Mesenchymal stem cell (in vitro differentiated cells and primary cell): ENCODE results near the gene NPBWR2.
"Not testable (repeated sequence)": the region's sequence is repeated elsewhere in the genome, so short reads cannot be mapped to it uniquely, and the experiment has no call there.

Source experiments
- DNase-seq: peaks from one replicate; pipeline ENCODE4 v3.0.0-alpha.2; 2013
- H2AFZ ChIP-seq: one replicate; pipeline ENCODE4 v1.6.1; 2013; ENCODE audit warnings: low read depth, mild to moderate bottlenecking, control low read depth, inconsistent platforms, low read length, moderate library complexity
- H2AK5ac ChIP-seq: 2 replicates; pipeline ENCODE4 v1.6.1; 2013; ENCODE audit warnings: low read length, moderate library complexity, mild to moderate bottlenecking, inconsistent platforms; ENCODE audit not compliant: severe bottlenecking
- H2BK120ac ChIP-seq: one replicate; pipeline ENCODE4 v1.6.1; 2013; ENCODE audit warnings: low read depth, mild to moderate bottlenecking, inconsistent platforms, low read length, moderate library complexity
- H2BK12ac ChIP-seq, 2 experiments: one replicate each; pipeline ENCODE4 v1.6.1; 2013; ENCODE audit warnings: inconsistent platforms in 2 of 2, low read length in 2 of 2, mild to moderate bottlenecking in 2 of 2, moderate library complexity in 2 of 2, control low read depth in 1 of 2
- H2BK15ac ChIP-seq: one replicate; pipeline ENCODE4 v1.6.1; 2013; ENCODE audit warnings: mild to moderate bottlenecking, low read depth, inconsistent platforms; ENCODE audit not compliant: poor library complexity, severe bottlenecking
- H2BK5ac ChIP-seq: 2 replicates; pipeline ENCODE4 v1.6.1; 2013; ENCODE audit warnings: low read depth, mild to moderate bottlenecking, low read length, control low read depth, inconsistent platforms; ENCODE audit not compliant: poor library complexity, severe bottlenecking
- H3K14ac ChIP-seq, 2 experiments: one replicate each; pipeline ENCODE4 v1.6.1; 2013; ENCODE audit warnings: inconsistent platforms in 2 of 2, low read length in 2 of 2, control low read depth in 1 of 2, mild to moderate bottlenecking in 1 of 2, moderate library complexity in 1 of 2
- H3K18ac ChIP-seq, 2 experiments: one replicate each; pipeline ENCODE4 v1.6.1; 2013; ENCODE audit warnings: inconsistent platforms in 2 of 2, low read length in 2 of 2, control low read depth in 1 of 2, low read depth in 1 of 2, mild to moderate bottlenecking in 1 of 2
- H3K23ac ChIP-seq, 2 experiments: one replicate each; pipeline ENCODE4 v1.6.1; 2013; ENCODE audit warnings: inconsistent platforms in 2 of 2, low read length in 2 of 2, mild to moderate bottlenecking in 2 of 2, moderate library complexity in 2 of 2, control low read depth in 1 of 2
- H3K27ac ChIP-seq: 2 replicates; pipeline ENCODE4 v1.5.1; 2013; ENCODE audit warnings: mild to moderate bottlenecking, moderate library complexity, low read length, control low read depth, inconsistent platforms; ENCODE audit not compliant: poor library complexity, severe bottlenecking
- H3K27me3 ChIP-seq, 2 experiments: 2 replicates each; pipeline versions ENCODE4 v1.6.1 to v1.7.0; 2013; ENCODE audit warnings: low read length in 2 of 2, mild to moderate bottlenecking in 2 of 2, moderate library complexity in 2 of 2, control low read depth in 1 of 2, inconsistent platforms in 1 of 2; ENCODE audit not compliant: control insufficient read depth in 1 of 2, insufficient read depth in 1 of 2
- H3K36me3 ChIP-seq, 2 experiments: 2 replicates each; pipeline versions ENCODE4 v1.6.1 to v1.7.0; 2013; ENCODE audit warnings: low read length in 2 of 2, control low read depth in 1 of 2, inconsistent platforms in 1 of 2, low read depth in 1 of 2, mild to moderate bottlenecking in 1 of 2; ENCODE audit not compliant: insufficient read depth in 2 of 2, control insufficient read depth in 1 of 2
- H3K4ac ChIP-seq, 2 experiments: one replicate each; pipeline ENCODE4 v1.6.1; 2013; ENCODE audit warnings: inconsistent platforms in 2 of 2, low read length in 2 of 2, mild to moderate bottlenecking in 2 of 2, moderate library complexity in 2 of 2, control low read depth in 1 of 2, low read depth in 1 of 2
- H3K4me1 ChIP-seq: 2 replicates; pipeline ENCODE4 v1.6.1; 2013; ENCODE audit warnings: low read depth, low read length, control low read depth; ENCODE audit not compliant: control insufficient read depth, insufficient read depth
- H3K4me2 ChIP-seq: 2 replicates; pipeline ENCODE4 v1.6.1; 2013; ENCODE audit warnings: low read length, mild to moderate bottlenecking, inconsistent platforms; ENCODE audit not compliant: poor library complexity, severe bottlenecking
- H3K4me3 ChIP-seq, 2 experiments: 2 replicates each; pipeline versions ENCODE4 v1.5.1 to v1.7.0; 2013; ENCODE audit warnings: low read length in 2 of 2, mild to moderate bottlenecking in 2 of 2, control low read depth in 1 of 2, low read depth in 1 of 2; ENCODE audit not compliant: insufficient read depth in 1 of 2
- H3K79me1 ChIP-seq: replicated peaks from 2 replicates; pipeline ENCODE4 v1.6.1; 2013; ENCODE audit warnings: mild to moderate bottlenecking, control low read depth, low read length, inconsistent platforms; ENCODE audit not compliant: poor library complexity, severe bottlenecking
- H3K9ac ChIP-seq: 2 replicates; pipeline ENCODE4 v1.7.0; 2013; ENCODE audit warnings: mild to moderate bottlenecking, low read length, moderate library complexity
- H3K9me3 ChIP-seq: 2 replicates; pipeline ENCODE4 v1.7.0; 2013; ENCODE audit warnings: mild to moderate bottlenecking, low read length; ENCODE audit not compliant: control insufficient read depth
- H4K8ac ChIP-seq: one replicate; pipeline ENCODE4 v1.6.1; 2013; ENCODE audit warnings: inconsistent platforms, mild to moderate bottlenecking, low read length, moderate library complexity
- H4K91ac ChIP-seq: one replicate; pipeline ENCODE4 v1.6.1; 2013; ENCODE audit warnings: mild to moderate bottlenecking, low read length, inconsistent platforms
- WGBS: methylation state at CpG from one replicate; pipeline ENCODE4 v1.1.7; 2013; ENCODE audit warnings: mixed read lengths; 5-methylcytosine and 5-hydroxymethylcytosine counted together

NPBWR2 gene

DNA sequence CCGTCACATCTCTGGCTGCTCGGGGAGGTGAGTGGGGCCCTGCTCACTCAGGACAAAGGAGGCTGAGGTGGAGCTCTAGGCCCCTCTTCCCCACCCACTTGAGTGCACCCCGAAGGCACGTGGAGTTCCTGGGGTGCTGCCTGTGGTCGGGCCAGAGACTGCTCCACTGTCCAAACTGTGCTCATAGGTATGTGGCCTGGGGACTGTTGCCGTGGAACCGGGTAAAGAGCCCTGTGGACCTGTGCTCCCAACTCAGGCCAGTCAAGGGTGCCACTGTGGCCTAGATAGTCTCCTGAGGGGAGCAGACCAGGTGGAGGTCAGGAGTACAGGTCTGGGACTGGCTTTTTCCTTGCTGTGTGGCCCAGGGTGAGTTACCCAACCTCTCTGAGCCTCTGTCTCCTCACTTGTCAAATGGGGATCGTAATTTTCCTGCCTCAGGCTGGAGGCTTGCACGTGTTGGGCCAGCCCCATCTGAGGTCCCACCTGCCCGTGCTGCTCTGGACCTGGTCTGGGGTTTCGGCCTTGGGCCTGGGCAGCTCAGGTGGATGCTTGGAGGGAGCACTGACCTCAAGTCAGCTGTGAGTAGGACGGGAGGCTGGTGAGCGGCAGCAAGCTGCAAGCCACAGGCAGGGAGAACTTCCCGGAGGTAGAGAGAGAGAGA is 12.4 kb upstream of the NPBWR2 start:
- Histone ChIP-seq H3K4me1 (peaks cover 8% of the 10 kb centered on the region), H4K91ac (no peak overlapping the region), H2AK5ac (no peak overlapping the region), H3K9me3 (no peaks in the 10 kb centered on the region), H3K79me1 (no peaks in the 10 kb centered on the region), H3K4me3 (no peak overlapping the region), H3K36me3 (no peaks in the 10 kb centered on the region), H2AFZ (no peak overlapping the region), H3K27ac (no peak overlapping the region), H3K4ac (no peak overlapping the region), H3K9ac (no peak overlapping the region), H3K4me2 (no peak overlapping the region), H2BK5ac (no peak overlapping the region), H3K23ac (no peak overlapping the region), H2BK12ac (no peak overlapping the region), H3K14ac (no peak overlapping the region), H3K18ac (no peak overlapping the region), H2BK120ac (no peak overlapping the region), H2BK15ac (no peak overlapping the region), H3K27me3 (peaks cover 35 to 64% of the 10 kb centered on the region in 2 experiments), H4K8ac (peak overlapping the region; percentile 59)
- no peak for DNase-seq
- whole genome bisulfite sequencing = 73% methylated on average over 13 of the region's 14 CpGs

- Histone ChIP-seq H3K4ac (no peak overlapping the region), H3K36me3 (no peaks in the 10 kb centered on the region), H2BK12ac (no peak overlapping the region), H4K8ac (no peak overlapping the region), H3K27me3 (peaks cover 41 to 65% of the 10 kb centered on the region in 2 experiments), H3K9ac (no peak overlapping the region), H3K9me3 (no peaks in the 10 kb centered on the region), H3K79me1 (no peaks in the 10 kb centered on the region), H3K4me2 (no peak overlapping the region), H3K4me1 (peaks cover 8% of the 10 kb centered on the region), H3K18ac (no peak overlapping the region), H3K14ac (no peak overlapping the region), H2AK5ac (no peak overlapping the region), H2BK15ac (no peak overlapping the region), H3K4me3 (no peak overlapping the region), H2BK5ac (no peak overlapping the region), H2BK120ac (no peak overlapping the region), H4K91ac (no peak overlapping the region), H3K27ac (no peak overlapping the region), H3K23ac (no peak overlapping the region), H2AFZ (no peak overlapping the region)
- no peak for DNase-seq
- WGBS = 82% methylated on average over 8 of the region's 8 CpGs
These were observed 11.9 kb upstream of the NPBWR2 start for GRCh38 chr20:64119301-64119680.

- not testable (repeated sequence) for H3K4me3 ChIP-seq, H2AFZ ChIP-seq, H3K4ac ChIP-seq, H2BK5ac ChIP-seq, DNase-seq, H4K91ac ChIP-seq, H2BK12ac ChIP-seq, H3K18ac ChIP-seq, H3K4me2 ChIP-seq, H2AK5ac ChIP-seq, H2BK15ac ChIP-seq, H2BK120ac ChIP-seq, H3K9me3 ChIP-seq, H4K8ac ChIP-seq, H3K27ac ChIP-seq, H3K23ac ChIP-seq, H3K79me1 ChIP-seq, H3K14ac ChIP-seq, H3K4me1 ChIP-seq, H3K9ac ChIP-seq, H3K36me3 ChIP-seq
- 40% methylated on average over 1 of the region's 6 CpGs for WGBS
- H3K27me3 ChIP-seq = peaks cover 41 to 71% of the 10 kb centered on the region in 2 experiments
These were observed 10.0 kb upstream of the NPBWR2 start for GRCh38 chr20:64117432-64117777.

DNA sequence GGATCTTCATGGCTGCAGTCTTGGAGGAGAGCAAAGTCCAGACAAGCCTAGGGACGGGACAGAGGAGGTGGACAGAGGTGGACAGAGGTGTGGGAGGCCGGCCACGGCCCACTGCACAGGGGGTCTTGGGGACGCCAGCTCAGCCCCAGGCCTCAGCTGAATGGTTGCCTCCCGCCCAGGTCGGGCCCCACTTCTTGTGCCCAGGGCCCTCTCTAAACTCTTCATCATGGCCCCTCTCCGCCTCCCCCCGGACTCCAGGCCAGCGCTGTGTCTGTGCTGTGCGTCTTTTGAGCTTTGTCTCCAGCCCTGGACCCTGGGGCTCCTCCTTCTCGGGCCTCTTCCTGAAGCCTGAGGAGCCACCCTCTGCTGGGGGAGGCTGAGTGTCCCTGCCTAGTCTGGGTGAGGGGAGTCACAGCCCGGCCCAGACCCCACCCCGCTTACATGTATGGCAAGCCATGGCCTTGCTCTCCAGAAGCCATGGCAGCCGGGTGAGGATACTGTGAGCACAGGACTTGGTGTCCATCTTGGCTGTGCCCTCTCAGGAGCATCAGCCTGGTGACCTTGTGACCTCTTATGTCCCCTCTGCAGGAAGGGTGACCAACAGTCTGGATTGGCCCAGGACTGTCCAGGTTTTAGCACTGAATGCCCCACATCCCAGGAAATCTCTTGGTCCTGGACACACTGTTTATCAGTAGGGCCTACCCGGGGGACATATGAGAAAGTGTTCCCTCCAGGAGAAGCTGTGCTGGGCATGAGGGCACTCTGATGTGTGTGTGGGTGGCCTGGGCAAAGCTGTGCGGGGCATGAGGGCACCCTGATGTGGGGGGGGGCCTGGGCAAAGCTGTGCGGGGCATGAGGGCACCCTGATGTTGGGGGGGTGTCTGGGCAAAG is 9.4 kb upstream of the NPBWR2 start:
- no peak overlapping the region for H3K23ac ChIP-seq
- H2AK5ac ChIP-seq = no peak overlapping the region
- H3K79me1 ChIP-seq = no peaks in the 10 kb centered on the region
- no peaks in the 10 kb centered on the region for H3K36me3 ChIP-seq
- DNase-seq = no peak
- no peak overlapping the region for H2AFZ ChIP-seq
- no peak overlapping the region for H2BK5ac ChIP-seq
- H3K4ac ChIP-seq = no peak overlapping the region
- H3K18ac ChIP-seq = no peak overlapping the region
- no peak overlapping the region for H3K14ac ChIP-seq
- H3K4me2 ChIP-seq = no peak overlapping the region
- no peak overlapping the region for H3K9ac ChIP-seq
- H4K8ac ChIP-seq = no peak overlapping the region
- H3K4me3 ChIP-seq = no peak overlapping the region
- H4K91ac ChIP-seq = no peak overlapping the region
- no peaks in the 10 kb centered on the region for H3K9me3 ChIP-seq
- peaks cover 38 to 71% of the 10 kb centered on the region in 2 experiments for H3K27me3 ChIP-seq
- H2BK15ac ChIP-seq = no peak overlapping the region
- no peak overlapping the region for H3K27ac ChIP-seq
- no peak overlapping the region for H2BK12ac ChIP-seq
- WGBS = 83% methylated on average over 15 of the region's 17 CpGs
- H2BK120ac ChIP-seq = no peak overlapping the region
- H3K4me1 ChIP-seq = peaks cover 8% of the 10 kb centered on the region
